Left renal pelvis (tissue), 4 donors: ENCODE measurements around the gene CDH23. TPM values are rescaled to one million over a fixed set of nuclear protein-coding genes. Genes with fewer than 3 reads are reported as not detected.

Source experiments
- DNase-seq, 4 donors: peaks; one replicate each; pipeline ENCODE4 v3.0.0-alpha.2; 2013; ENCODE audit warnings: low read depth in 4 of 4, low spot score in 3 of 4
- polyA plus RNA-seq, 4 donors: library from polyadenylated mRNA; unstranded; fragments of 120-200 nt; gene quantifications; one replicate each; pipeline ENCODE4 v1.2.1, GENCODE V29; 2013; ENCODE audit not compliant: insufficient read length in 4 of 4

The CDH23 gene
- polyA plus RNA-seq, 4 donors, result 1.5 to 28.3 (median 2.7) TPM

- no peak for DNase-seq
These were observed 5.0 kb upstream of the CDH23 start for GRCh38 chr10:71391701-71392100.

GRCh38 chr10:71392292-71392691 is 4.4 kb upstream of the CDH23 start:
- no peak for DNase-seq

GRCh38 chr10:71392791-71393781 is 3.6 kb upstream of the CDH23 start:
- DNase-seq, result no peak

GRCh38 chr10:71393841-71394475 is 2.8 kb upstream of the CDH23 start:
- DNase-seq, result no peak

- no peak for DNase-seq
These were observed 1.7 kb upstream of the CDH23 start for GRCh38 chr10:71394926-71395562.

- no peak for DNase-seq
These were observed 1.1 kb upstream of the CDH23 start for GRCh38 chr10:71395621-71396020.

GRCh38 chr10:71396084-71396710 is 523 bp upstream of the CDH23 start:
- DNase-seq, result peak in 3 of 4 donors; percentile 36 to 56 (median 47)

GRCh38 chr10:71397296-71398212 is 834 bp downstream of the CDH23 start:
- no peak for DNase-seq

GRCh38 chr10:71398976-71399375 is 2.3 kb downstream of the CDH23 start:
- no peak for DNase-seq

GRCh38 chr10:71399946-71400345 is 3.2 kb downstream of the CDH23 start:
- no peak for DNase-seq

GRCh38 chr10:71401056-71401455 is 4.3 kb downstream of the CDH23 start:
- no peak for DNase-seq

GRCh38 chr10:71402005-71402404 is 5.3 kb downstream of the CDH23 start:
- no peak for DNase-seq

GRCh38 chr10:71404503-71405295 is 8.0 kb downstream of the CDH23 start:
- no peak for DNase-seq

- DNase-seq, result no peak
These were observed 10.2 kb downstream of the CDH23 start for GRCh38 chr10:71406878-71407277.

GRCh38 chr10:71408436-71409225 is 11.9 kb downstream of the CDH23 start:
- DNase-seq, result no peak

GRCh38 chr10:71409516-71410104 is 12.9 kb downstream of the CDH23 start:
- DNase-seq, result no peak

GRCh38 chr10:71413581-71413980 is 16.9 kb downstream of the CDH23 start:
- no peak for DNase-seq

GRCh38 chr10:71414359-71414758 is 17.6 kb downstream of the CDH23 start:
- no peak for DNase-seq
